ENCODE results near the gene DACH1. TPM values are rescaled to one million over a fixed set of nuclear protein-coding genes. Genes with fewer than 3 reads are reported as not detected.

DACH1 gene
- total RNA-seq, 1 experiment from 2014 or later, result 0.14 TPM

GRCh38 chr13:71621174-71622124, 245.6 kb downstream of the DACH1 start:
- no peaks in the 10 kb centered on the region for H3K36me3 Mint-ChIP-seq (ENCODE audit: insufficient read depth, unreplicated experiment)
- CTCF ChIA-PET, result no interaction called here
- DNase-seq, result no peak
- no peaks in the 10 kb centered on the region for H3K27me3 Mint-ChIP-seq (ENCODE audit: unreplicated experiment)
- TF ChIP-seq, protein P1, sequence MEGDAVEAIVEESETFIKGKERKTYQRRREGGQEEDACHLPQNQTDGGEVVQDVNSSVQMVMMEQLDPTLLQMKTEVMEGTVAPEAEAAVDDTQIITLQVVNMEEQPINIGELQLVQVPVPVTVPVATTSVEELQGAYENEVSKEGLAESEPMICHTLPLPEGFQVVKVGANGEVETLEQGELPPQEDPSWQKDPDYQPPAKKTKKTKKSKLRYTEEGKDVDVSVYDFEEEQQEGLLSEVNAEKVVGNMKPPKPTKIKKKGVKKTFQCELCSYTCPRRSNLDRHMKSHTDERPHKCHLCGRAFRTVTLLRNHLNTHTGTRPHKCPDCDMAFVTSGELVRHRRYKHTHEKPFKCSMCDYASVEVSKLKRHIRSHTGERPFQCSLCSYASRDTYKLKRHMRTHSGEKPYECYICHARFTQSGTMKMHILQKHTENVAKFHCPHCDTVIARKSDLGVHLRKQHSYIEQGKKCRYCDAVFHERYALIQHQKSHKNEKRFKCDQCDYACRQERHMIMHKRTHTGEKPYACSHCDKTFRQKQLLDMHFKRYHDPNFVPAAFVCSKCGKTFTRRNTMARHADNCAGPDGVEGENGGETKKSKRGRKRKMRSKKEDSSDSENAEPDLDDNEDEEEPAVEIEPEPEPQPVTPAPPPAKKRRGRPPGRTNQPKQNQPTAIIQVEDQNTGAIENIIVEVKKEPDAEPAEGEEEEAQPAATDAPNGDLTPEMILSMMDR (IDR thresholded peaks at IDR 0.05; ENCODE audit: unreplicated experiment), result no peak
- H3K4me3 Mint-ChIP-seq (ENCODE audit: low read depth, unreplicated experiment), result no peak overlapping the region
- no TSS peak for BruUV-seq (replicated peaks)
- H3K9me3 Mint-ChIP-seq (ENCODE audit: low read depth, unreplicated experiment), result no peaks in the 10 kb centered on the region
- no peaks in the 10 kb centered on the region for H3K4me1 Mint-ChIP-seq (ENCODE audit: low read depth, unreplicated experiment)
- intact Hi-C loops (cut with micrococcal nuclease; ENCODE audit: unreplicated experiment), result no loop called here
- H3K27ac Mint-ChIP-seq (ENCODE audit: unreplicated experiment), result no peak overlapping the region

- intact Hi-C loops (cut with micrococcal nuclease; ENCODE audit: unreplicated experiment), result no loop called here
- Mint-ChIP-seq H3K4me1 (ENCODE audit: low read depth, unreplicated experiment) (no peaks in the 10 kb centered on the region), H3K27ac (ENCODE audit: unreplicated experiment) (no peak overlapping the region), H3K36me3 (ENCODE audit: insufficient read depth, unreplicated experiment) (no peaks in the 10 kb centered on the region), H3K4me3 (ENCODE audit: low read depth, unreplicated experiment) (no peak overlapping the region), H3K27me3 (ENCODE audit: unreplicated experiment) (no peaks in the 10 kb centered on the region), H3K9me3 (ENCODE audit: low read depth, unreplicated experiment) (no peaks in the 10 kb centered on the region)
- TF ChIP-seq, protein P1 (IDR thresholded peaks at IDR 0.05; ENCODE audit: unreplicated experiment), result no peak
- CTCF ChIA-PET, result no interaction called here
- no peak for DNase-seq
- no TSS peak for BruUV-seq (replicated peaks)
Measured at GRCh38 chr13:71619096-71619495, 247.9 kb downstream of the DACH1 start.

DNA sequence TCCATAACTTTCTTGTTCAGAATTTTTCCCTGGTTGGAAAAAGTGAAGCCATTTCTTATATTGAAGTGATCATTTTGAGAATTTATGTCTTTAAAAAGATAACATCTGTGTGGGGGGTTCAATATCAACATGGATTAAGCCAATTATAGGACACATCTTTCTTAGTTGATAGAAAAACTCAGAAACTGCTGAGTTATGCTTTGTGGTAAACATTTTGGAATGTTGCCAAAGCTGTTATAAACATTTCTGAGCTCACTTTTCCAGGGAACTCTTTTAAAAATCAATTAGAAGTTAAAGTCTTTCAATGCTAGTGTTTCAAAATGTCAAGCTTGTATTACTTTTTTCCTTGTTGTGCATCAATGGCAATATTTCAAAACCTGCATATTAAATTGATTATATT, 248.8 kb downstream of the DACH1 start:
- CTCF ChIA-PET, result no interaction called here
- no TSS peak for BruUV-seq (replicated peaks)
- no peaks in the 10 kb centered on the region for H3K36me3 Mint-ChIP-seq (ENCODE audit: insufficient read depth, unreplicated experiment)
- intact Hi-C loops (cut with micrococcal nuclease; ENCODE audit: unreplicated experiment), result no loop called here
- DNase-seq, result no peak
- no peaks in the 10 kb centered on the region for H3K4me1 Mint-ChIP-seq (ENCODE audit: low read depth, unreplicated experiment)
- H3K27me3 Mint-ChIP-seq (ENCODE audit: unreplicated experiment), result no peaks in the 10 kb centered on the region
- H3K9me3 Mint-ChIP-seq (ENCODE audit: low read depth, unreplicated experiment), result no peaks in the 10 kb centered on the region
- TF ChIP-seq, protein P1 (IDR thresholded peaks at IDR 0.05; ENCODE audit: unreplicated experiment), result no peak
- H3K27ac Mint-ChIP-seq (ENCODE audit: unreplicated experiment), result no peak overlapping the region
- no peak overlapping the region for H3K4me3 Mint-ChIP-seq (ENCODE audit: low read depth, unreplicated experiment)

GRCh38 chr13:71617265-71617664, 249.7 kb downstream of the DACH1 start:
- H3K36me3 Mint-ChIP-seq (ENCODE audit: insufficient read depth, unreplicated experiment), result no peaks in the 10 kb centered on the region
- H3K27ac Mint-ChIP-seq (ENCODE audit: unreplicated experiment), result no peak overlapping the region
- CTCF ChIA-PET, result no interaction called here
- no peaks in the 10 kb centered on the region for H3K4me1 Mint-ChIP-seq (ENCODE audit: low read depth, unreplicated experiment)
- TF ChIP-seq, protein P1 (IDR thresholded peaks at IDR 0.05; ENCODE audit: unreplicated experiment), result no peak
- intact Hi-C loops (cut with micrococcal nuclease; ENCODE audit: unreplicated experiment), result no loop called here
- no peak for DNase-seq
- no peaks in the 10 kb centered on the region for H3K27me3 Mint-ChIP-seq (ENCODE audit: unreplicated experiment)
- BruUV-seq (replicated peaks), result no TSS peak
- no peak overlapping the region for H3K4me3 Mint-ChIP-seq (ENCODE audit: low read depth, unreplicated experiment)
- peaks cover 3% of the 10 kb centered on the region for H3K9me3 Mint-ChIP-seq (ENCODE audit: low read depth, unreplicated experiment)

Measured in Calu3 (cell line).